Measurements from ENCODE around the gene ENOX2.
"Not testable (repeated sequence)": the region's sequence is repeated elsewhere in the genome, so short reads cannot be mapped to it uniquely, and the experiment has no call there.

Gene ENOX2

DNA sequence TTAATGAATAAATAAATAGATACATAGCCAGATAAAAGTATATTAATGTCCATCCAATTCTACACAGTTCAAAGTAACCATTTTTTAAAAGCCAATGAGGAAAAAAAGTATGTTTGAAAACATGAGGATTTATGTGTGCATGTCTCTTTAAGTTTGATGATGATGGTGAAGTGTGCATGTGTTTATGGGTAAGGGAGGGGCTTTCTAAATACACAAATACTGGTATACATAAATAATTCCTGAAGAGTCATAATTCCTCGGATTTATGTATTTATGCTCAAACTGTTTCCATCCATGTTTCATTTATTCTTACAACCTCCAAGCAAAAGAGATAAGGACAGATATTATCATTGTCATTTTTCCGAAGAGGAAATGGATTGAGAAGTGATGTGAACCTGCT lies 75.4 kb downstream of the ENOX2 start:
- TF ChIP-seq, protein P1, sequence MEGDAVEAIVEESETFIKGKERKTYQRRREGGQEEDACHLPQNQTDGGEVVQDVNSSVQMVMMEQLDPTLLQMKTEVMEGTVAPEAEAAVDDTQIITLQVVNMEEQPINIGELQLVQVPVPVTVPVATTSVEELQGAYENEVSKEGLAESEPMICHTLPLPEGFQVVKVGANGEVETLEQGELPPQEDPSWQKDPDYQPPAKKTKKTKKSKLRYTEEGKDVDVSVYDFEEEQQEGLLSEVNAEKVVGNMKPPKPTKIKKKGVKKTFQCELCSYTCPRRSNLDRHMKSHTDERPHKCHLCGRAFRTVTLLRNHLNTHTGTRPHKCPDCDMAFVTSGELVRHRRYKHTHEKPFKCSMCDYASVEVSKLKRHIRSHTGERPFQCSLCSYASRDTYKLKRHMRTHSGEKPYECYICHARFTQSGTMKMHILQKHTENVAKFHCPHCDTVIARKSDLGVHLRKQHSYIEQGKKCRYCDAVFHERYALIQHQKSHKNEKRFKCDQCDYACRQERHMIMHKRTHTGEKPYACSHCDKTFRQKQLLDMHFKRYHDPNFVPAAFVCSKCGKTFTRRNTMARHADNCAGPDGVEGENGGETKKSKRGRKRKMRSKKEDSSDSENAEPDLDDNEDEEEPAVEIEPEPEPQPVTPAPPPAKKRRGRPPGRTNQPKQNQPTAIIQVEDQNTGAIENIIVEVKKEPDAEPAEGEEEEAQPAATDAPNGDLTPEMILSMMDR (IDR thresholded peaks at IDR 0.05; ENCODE audit: borderline replicate concordance, insufficient read depth, low read depth, low read length) = no peak
- H3K4me3 ChIP-seq (ENCODE audit: low read depth, low read length) = no peak overlapping the region

DNA sequence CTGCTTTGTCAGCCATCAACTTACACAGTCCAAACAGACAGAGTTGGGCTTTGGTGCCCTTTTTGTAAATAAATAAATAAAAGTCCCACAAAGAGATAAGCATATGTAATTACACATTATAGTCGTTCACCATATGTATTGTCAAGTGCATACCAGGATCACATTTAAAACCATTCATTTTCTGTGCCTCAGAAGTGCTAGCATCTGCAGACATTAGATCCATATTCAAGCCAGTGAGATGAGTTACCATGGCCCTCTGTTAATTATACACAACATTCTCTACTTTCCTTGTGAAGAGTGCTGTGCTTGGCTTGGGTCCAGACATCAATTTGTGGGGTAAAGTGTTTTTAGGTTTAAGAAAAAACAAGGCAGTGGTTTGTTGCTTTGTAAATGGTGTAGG lies 76.8 kb downstream of the ENOX2 start:
- no peak overlapping the region for H3K4me3 ChIP-seq (ENCODE audit: low read depth, low read length)
- TF ChIP-seq, protein P1 (IDR thresholded peaks at IDR 0.05; ENCODE audit: borderline replicate concordance, insufficient read depth, low read depth, low read length) = no peak

DNA sequence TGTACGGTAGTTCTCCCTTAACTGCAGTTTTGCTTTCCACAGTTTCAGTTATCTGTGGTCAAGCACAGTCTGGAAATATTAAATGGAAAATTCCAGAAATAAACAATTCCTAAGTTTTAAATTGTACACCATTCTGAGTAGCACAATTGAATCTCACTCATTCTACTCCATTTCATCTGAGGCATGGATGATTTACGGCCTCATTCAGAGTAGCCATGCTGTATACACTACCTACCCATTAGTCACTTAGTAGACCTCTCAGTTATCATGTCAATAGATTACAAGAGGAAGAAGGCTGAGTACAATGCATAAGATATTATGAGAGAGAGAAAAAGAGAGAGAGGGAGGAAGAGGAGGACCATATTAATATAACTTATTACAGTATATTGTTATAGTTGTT lies 77.5 kb downstream of the ENOX2 start:
- TF ChIP-seq, protein P1 (IDR thresholded peaks at IDR 0.05; ENCODE audit: borderline replicate concordance, insufficient read depth, low read depth, low read length) = no peak

DNA sequence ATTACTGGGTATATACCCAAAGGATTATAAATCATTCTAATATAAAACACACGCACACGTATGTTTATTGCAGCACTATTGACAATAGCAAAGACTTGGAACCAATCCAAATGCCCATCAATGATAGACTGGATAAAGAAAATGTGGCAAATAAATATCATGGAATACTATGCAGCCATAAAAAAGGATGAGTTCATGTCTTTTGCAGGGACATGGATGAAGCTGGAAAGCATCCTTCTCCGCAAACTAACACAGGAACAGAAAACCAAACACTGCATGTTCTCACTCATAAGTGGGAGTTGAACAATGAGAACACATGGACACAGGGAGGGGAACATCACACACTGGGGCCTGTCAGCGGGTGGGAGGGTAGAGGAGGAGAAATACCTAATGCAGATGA lies 83.6 kb downstream of the ENOX2 start:
- H3K4me3 ChIP-seq (ENCODE audit: low read depth, low read length) = not testable (repeated sequence)

More for the DNA sequence above, 77.5 kb downstream of the ENOX2 start:
- no peak overlapping the region for H3K4me3 ChIP-seq (ENCODE audit: low read depth, low read length)

DNA sequence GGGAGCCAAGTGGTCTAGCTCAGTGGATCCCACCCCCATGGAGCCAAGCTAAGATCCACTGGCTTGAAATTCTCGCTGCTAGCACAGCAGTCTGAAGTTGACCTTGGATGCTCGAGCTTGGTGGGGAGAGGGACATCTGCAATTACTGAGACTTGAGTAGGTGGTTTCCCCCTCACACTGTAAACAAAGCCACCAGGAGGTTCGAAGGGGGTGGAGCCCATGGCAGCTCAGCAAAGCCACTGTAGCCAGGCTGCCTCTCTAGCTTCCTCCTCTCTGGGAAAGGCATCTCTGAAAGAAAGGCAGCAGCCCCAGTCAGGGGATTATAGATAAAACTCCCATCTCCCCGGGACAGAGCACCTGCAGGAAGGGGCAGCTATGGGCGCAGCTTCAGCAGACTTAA lies 89.1 kb downstream of the ENOX2 start:
- not testable (repeated sequence) for H3K4me3 ChIP-seq (ENCODE audit: low read depth, low read length)

DNA sequence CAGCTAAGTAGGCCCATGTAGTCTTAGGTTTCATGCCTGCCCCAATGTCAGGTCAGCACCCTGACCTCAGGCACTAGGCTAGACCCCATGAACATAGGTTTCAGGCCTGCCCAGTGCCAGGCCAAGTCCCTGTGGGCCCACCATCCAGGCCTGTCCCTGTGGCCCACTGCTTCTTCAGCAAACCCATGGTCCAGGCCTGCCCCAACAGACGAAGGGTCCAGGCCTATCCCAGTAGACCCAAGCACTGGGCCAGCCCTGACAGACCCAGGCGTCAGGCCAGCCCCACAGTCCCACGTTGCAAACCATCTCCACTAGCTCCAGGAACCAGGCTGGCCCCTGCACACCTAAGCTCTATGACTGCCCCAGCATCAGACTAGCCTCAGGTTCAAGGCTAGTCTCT lies 92.4 kb downstream of the ENOX2 start:
- TF ChIP-seq, protein P1 (IDR thresholded peaks at IDR 0.05; ENCODE audit: borderline replicate concordance, insufficient read depth, low read depth, low read length) = no peak
- no peak overlapping the region for H3K4me3 ChIP-seq (ENCODE audit: low read depth, low read length)

DNA sequence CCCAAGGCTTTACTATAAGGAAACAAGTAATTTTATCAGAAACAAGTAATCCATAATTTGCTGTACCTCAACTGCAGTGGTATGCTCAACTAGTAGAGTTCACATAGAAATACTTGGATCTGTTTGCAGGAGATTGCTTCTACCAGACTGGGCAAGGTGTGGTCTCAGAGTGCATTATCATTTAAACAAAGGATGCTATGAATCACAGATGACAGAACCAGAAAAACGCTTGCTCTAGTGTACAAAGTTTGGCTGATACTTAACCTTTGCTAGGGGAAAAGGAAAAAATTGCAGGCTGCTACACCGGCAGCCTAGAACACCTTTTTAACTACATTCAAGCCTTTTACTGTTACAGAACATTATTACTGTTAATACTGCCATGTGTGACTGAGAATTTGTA lies 97.1 kb downstream of the ENOX2 start:
- H3K4me3 ChIP-seq (ENCODE audit: low read depth, low read length) = no peak overlapping the region
- TF ChIP-seq, protein P1 (IDR thresholded peaks at IDR 0.05; ENCODE audit: borderline replicate concordance, insufficient read depth, low read depth, low read length) = no peak

DNA sequence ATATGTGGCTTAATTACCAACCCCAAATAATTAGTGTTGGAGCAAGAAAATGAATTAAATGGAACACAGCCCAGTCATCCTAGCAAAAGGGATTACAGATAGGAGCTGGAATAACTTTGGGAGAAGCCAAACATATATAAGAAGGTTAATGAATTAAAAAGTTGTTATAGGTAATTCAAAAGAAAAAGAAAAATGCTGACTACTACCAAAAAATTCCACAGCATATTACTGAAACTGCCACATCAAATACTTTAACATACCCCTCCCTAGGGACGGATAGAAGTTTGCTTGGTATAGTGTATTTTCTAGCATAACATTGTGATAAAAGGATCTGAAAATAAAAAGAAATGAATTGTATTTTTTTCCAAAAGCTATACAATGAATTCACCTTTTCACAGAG lies 99.5 kb downstream of the ENOX2 start:
- TF ChIP-seq, protein P1 (IDR thresholded peaks at IDR 0.05; ENCODE audit: borderline replicate concordance, insufficient read depth, low read depth, low read length) = no peak
- no peak overlapping the region for H3K4me3 ChIP-seq (ENCODE audit: low read depth, low read length)

Data from GM12875 (cell line).